HG03108 (cell line): Measurements from ENCODE around the gene GNAI1.

Source experiments
- ATAC-seq: cut with Tn5 transposase; IDR thresholded peaks from one replicate; pipeline ENCODE4 v1.9.1; 2021; ENCODE audit warnings: moderate library complexity; ENCODE audit not compliant: unreplicated experiment

GNAI1 gene

DNA sequence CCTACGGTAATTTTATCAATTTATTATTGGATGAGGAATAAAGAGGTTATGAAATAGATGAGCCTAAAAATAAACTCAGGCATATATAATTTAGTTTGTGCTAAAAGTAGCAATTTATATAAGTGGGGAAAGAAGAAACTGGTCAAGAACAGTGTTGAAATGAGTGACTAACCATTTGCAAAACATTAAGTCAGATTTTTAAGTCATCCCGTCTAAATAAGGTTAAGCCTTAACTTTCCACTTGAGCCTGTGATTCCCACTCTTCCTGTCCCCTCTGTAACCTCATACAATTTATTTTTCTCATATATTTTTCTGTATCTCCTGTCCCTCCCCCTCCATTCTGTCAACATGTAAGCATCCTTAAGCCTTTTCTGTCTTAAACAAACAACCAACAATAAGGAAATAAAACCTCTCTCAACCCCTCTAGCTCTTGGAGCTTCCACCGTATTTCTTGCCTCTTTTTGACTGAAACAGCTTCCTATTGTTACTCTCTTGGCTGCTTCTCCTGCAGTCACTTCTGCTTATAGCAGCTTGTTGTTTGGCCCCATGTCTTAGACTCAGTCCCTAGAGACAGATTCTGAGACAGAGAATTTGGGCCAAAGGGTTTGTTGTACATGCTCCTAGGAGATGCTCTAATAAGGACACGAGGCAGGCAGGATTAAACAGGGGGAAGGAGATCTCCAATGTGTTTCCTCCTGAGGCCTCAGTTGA, 109.7 kb downstream of the GNAI1 start:
- ATAC-seq = no peak

DNA sequence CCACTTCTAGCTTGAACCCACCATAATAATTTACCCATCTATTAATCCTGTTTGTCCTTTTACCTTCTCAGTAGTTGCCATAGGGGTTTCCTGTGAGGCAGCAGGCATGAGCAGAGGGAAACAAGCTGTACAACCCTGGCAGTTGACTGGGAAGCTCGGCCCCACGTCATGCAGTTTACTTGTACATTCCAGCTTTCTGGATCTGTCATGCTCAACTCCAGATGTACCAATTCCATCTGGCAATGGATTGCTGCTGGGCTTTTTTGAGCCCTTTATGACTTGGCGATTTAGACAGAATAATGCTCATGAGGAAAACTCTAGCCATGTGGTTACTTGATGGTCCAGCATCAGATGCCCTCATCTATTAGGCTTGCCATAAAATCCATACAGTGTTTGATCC, 112.5 kb downstream of the GNAI1 start:
- ATAC-seq = no peak

- ATAC-seq = no peak
Measured at GRCh38 chr7:80247891-80248290, 113.3 kb downstream of the GNAI1 start.

- ATAC-seq = no peak
Measured at GRCh38 chr7:80249184-80249583, 114.6 kb downstream of the GNAI1 start.

DNA sequence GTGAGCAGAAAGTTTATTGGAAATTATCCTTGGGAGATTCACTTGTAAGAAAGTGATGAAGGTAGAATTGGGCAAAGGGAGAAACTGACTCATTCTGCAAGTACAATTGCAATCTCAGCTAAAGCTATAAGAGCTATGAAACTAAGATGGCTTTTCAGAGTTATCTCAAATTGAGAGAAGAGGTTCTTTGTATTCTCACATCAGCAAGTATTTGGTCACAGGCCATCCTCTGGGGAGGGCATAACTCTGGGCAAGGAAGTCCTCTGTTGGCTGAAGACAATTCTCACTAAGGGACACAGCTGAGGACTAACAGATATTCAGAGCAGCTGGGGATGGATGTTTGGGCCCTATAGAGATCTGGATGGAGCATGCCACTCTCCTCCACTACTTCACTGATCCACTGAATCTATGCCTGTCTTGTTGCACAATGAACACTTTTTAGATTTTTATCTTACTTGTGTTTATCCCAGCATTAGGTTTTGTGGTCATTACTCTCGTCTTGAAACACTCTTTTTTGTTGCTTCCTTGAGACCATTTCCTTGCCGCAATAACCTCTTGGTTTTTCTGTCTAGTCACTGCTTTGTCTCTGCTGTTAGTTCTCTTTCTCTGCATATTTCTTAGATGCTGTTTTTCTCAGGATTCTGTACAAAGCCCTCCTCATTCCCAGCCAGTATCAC, 115.1 kb downstream of the GNAI1 start:
- no peak for ATAC-seq

DNA sequence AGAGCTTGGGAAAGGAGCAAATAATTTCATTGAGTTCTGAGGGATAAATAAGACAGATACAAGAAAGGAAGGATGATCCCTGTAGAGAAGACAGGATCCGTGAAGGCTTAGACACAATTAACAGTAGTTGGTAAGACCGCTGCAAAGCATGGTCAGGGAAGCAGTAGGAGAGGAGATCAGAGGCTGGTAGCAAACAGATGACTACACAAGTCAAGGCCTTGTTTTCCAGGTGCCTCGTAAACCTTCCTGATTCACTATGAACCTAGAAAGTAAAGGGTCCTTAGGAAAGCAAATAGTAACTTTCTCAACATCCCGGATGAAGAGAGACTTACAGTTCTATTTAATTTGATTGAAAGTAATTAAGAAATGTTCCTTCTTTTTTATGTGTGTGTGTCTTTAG, 118.6 kb downstream of the GNAI1 start:
- no peak for ATAC-seq

GRCh38 chr7:80253653-80254052, 119.0 kb downstream of the GNAI1 start:
- ATAC-seq = no peak

- no peak for ATAC-seq
Measured at GRCh38 chr7:80255656-80256055, 121.0 kb downstream of the GNAI1 start.

GRCh38 chr7:80257756-80258155, 123.1 kb downstream of the GNAI1 start:
- ATAC-seq = no peak

DNA sequence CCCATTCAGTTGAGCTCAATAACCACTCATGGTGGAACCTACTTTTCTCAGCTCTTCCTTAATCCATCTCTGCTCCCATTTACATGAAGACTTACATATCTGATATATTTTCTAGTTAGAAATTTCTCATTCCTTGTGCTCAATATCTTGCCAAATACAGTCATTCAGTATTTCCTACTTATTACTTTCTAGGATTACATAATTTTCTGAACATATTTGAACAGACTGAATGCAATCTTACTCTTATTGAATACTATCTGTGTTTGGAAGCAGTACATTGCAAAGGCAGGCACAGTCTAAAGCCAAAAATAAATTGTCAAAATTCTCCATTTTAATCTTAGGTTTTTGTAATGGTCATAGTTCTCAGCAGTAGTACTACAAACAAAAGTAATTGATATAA, 126.0 kb downstream of the GNAI1 start:
- no peak for ATAC-seq

GRCh38 chr7:80263333-80263732, 128.7 kb downstream of the GNAI1 start:
- no peak for ATAC-seq

GRCh38 chr7:80263821-80264220, 129.2 kb downstream of the GNAI1 start:
- no peak for ATAC-seq

DNA sequence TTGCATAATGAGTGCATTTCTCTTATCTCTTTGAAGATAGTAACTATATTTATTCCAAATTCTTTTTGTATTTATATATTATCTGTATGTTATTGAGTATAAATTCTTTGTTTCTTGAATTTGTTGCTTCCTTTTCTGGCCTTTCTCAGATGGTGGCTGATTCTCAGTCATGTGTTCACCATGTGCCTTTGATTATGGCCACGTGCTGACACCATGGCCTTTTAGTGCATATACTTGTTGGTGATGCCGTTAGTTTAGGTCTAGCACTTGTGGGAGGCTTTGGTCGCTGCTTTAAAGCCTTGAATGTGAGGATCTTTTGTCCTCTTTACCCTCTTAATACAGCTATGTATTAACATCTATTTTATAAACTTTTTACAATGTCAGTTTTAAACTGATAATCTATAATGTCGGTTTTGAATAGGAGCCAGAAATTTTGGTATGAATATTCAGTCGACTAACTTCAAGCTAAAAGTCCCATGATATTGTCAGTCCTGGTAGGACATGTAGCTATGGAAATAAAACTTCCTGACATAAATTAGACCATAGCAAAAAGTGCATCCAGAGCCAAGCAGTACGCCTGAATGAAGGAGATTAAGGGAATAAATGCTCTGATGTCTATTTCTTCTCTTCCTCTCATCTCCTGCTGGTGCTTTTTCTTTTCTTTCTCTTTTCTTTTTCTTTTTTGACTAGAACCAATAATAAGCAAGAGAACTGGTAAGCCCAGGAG, 130.3 kb downstream of the GNAI1 start:
- ATAC-seq = no peak

- ATAC-seq = no peak
Measured at GRCh38 chr7:80272560-80273239, 138.1 kb downstream of the GNAI1 start.

- no peak for ATAC-seq
Measured at GRCh38 chr7:80273327-80273726, 138.7 kb downstream of the GNAI1 start.

- ATAC-seq = no peak
Measured at GRCh38 chr7:80275192-80275605, 140.6 kb downstream of the GNAI1 start.
